ENCODE data around the gene USP35.
"Not testable (repeated sequence)": the region's sequence is repeated elsewhere in the genome, so short reads cannot be mapped to it uniquely, and the experiment has no call there.

The USP35 gene

GRCh38 chr11:78170874-78171549, 17.7 kb upstream of the USP35 start:
- DNase-seq (ENCODE audit: low spot score): no peak

GRCh38 chr11:78171951-78172350, 16.8 kb upstream of the USP35 start:
- DNase-seq (ENCODE audit: low spot score): no peak

- DNase-seq (ENCODE audit: low spot score): not testable (repeated sequence)
These were observed 12.9 kb upstream of the USP35 start for GRCh38 chr11:78175862-78176261.

- no peak for DNase-seq (ENCODE audit: low spot score)
These were observed 12.0 kb upstream of the USP35 start for GRCh38 chr11:78176605-78177141.

GRCh38 chr11:78177216-78177615, 11.5 kb upstream of the USP35 start:
- no peak for DNase-seq (ENCODE audit: low spot score)

GRCh38 chr11:78179459-78180071, 9.2 kb upstream of the USP35 start:
- no peak for DNase-seq (ENCODE audit: low spot score)

- DNase-seq (ENCODE audit: low spot score): no peak
These were observed 8.0 kb upstream of the USP35 start for GRCh38 chr11:78180751-78181150.

GRCh38 chr11:78181185-78181584, 7.5 kb upstream of the USP35 start:
- DNase-seq (ENCODE audit: low spot score): no peak

- DNase-seq (ENCODE audit: low spot score): no peak
These were observed 1.1 kb upstream of the USP35 start for GRCh38 chr11:78187366-78188285.

- no peak for DNase-seq (ENCODE audit: low spot score)
These were observed 530 bp downstream of the USP35 start for GRCh38 chr11:78189174-78189724.

- no peak for DNase-seq (ENCODE audit: low spot score)
These were observed 1.1 kb downstream of the USP35 start for GRCh38 chr11:78189851-78190250.

GRCh38 chr11:78190374-78190773, 1.7 kb downstream of the USP35 start:
- DNase-seq (ENCODE audit: low spot score): no peak

GRCh38 chr11:78190871-78191538, 2.3 kb downstream of the USP35 start:
- no peak for DNase-seq (ENCODE audit: low spot score)

GRCh38 chr11:78192223-78192719, 3.6 kb downstream of the USP35 start:
- no peak for DNase-seq (ENCODE audit: low spot score)

- DNase-seq (ENCODE audit: low spot score): no peak
These were observed 4.2 kb downstream of the USP35 start for GRCh38 chr11:78192911-78193351.

GRCh38 chr11:78193806-78194205, 5.1 kb downstream of the USP35 start:
- no peak for DNase-seq (ENCODE audit: low spot score)

GRCh38 chr11:78194490-78194889, 5.8 kb downstream of the USP35 start:
- DNase-seq (ENCODE audit: low spot score): no peak

GRCh38 chr11:78195917-78196560, 7.3 kb downstream of the USP35 start:
- DNase-seq (ENCODE audit: low spot score): no peak

- DNase-seq (ENCODE audit: low spot score): no peak
These were observed 8.0 kb downstream of the USP35 start for GRCh38 chr11:78196661-78197091.

GRCh38 chr11:78197816-78198215, 9.1 kb downstream of the USP35 start:
- DNase-seq (ENCODE audit: low spot score): no peak

Measured in activated CD4-positive, alpha-beta T cell treated with anti-CD3 and anti-CD28 coated beads, Interleukin-2, Interleukin-4, amounts not matched to agents 100 ng/mL and 50 ng/mL, durations not matched to agents 16 hours and 8 hours (primary cell).